GM21447 (cell line): ENCODE data around the gene NUDCD3.

Experiments used
- ATAC-seq: cut with Tn5 transposase; IDR thresholded peaks from one replicate; pipeline ENCODE4 v1.9.1; 2021; ENCODE audit not compliant: unreplicated experiment

The NUDCD3 gene

GRCh38 chr7:44372560-44373417 lies 117.7 kb downstream of the NUDCD3 start:
- ATAC-seq, result no peak

- ATAC-seq, result no peak
These were observed 121.6 kb downstream of the NUDCD3 start for GRCh38 chr7:44368885-44369284.

GRCh38 chr7:44368455-44368854 lies 122.0 kb downstream of the NUDCD3 start:
- no peak for ATAC-seq

- ATAC-seq, result no peak
These were observed 122.9 kb downstream of the NUDCD3 start for GRCh38 chr7:44367475-44368043.

GRCh38 chr7:44366986-44367385 lies 123.5 kb downstream of the NUDCD3 start:
- no peak for ATAC-seq

- no peak for ATAC-seq
These were observed 136.8 kb downstream of the NUDCD3 start for GRCh38 chr7:44353668-44354067.

GRCh38 chr7:44348851-44349781 lies 141.3 kb downstream of the NUDCD3 start:
- no peak for ATAC-seq

- no peak for ATAC-seq
These were observed 142.2 kb downstream of the NUDCD3 start for GRCh38 chr7:44348300-44348699.

GRCh38 chr7:44347546-44348114 lies 142.8 kb downstream of the NUDCD3 start:
- ATAC-seq, result no peak

GRCh38 chr7:44346063-44346462 lies 144.4 kb downstream of the NUDCD3 start:
- ATAC-seq, result no peak

- ATAC-seq, result no peak
These were observed 149.1 kb downstream of the NUDCD3 start for GRCh38 chr7:44341401-44341800.

- no peak for ATAC-seq
These were observed 151.9 kb downstream of the NUDCD3 start for GRCh38 chr7:44338600-44338999.

GRCh38 chr7:44336491-44336890 lies 154.0 kb downstream of the NUDCD3 start:
- no peak for ATAC-seq

- no peak for ATAC-seq
These were observed 155.3 kb downstream of the NUDCD3 start for GRCh38 chr7:44335184-44335583.

- no peak for ATAC-seq
These were observed 155.7 kb downstream of the NUDCD3 start for GRCh38 chr7:44334734-44335097.

- ATAC-seq, result no peak
These were observed 156.3 kb downstream of the NUDCD3 start for GRCh38 chr7:44333911-44334733.

GRCh38 chr7:44331682-44332081 lies 158.8 kb downstream of the NUDCD3 start:
- ATAC-seq, result no peak

- no peak for ATAC-seq
These were observed 160.1 kb downstream of the NUDCD3 start for GRCh38 chr7:44330331-44330730.

- ATAC-seq, result no peak
These were observed 160.6 kb downstream of the NUDCD3 start for GRCh38 chr7:44329888-44330287.
